H1 (cell line): ENCODE measurements around the gene TIGD6. TPM values are rescaled to one million over a fixed set of nuclear protein-coding genes. Genes with fewer than 3 reads are reported as not detected.

Experiments used
- GTF2F1 ChIP-seq: IDR thresholded peaks from 2 replicates; pipeline ENCODE4 v1.6.1; 2012; ENCODE audit warnings: low read depth, low read length, improper control_type of control experiment, borderline replicate concordance
- PHF8 ChIP-seq: fragments of 200-600 bp; sonication (generic); conservative IDR thresholded peaks from 2 replicates; pipeline ENCODE4 v1.7.1; 2012; ENCODE audit warnings: low read depth, mild to moderate bottlenecking, inconsistent platforms, low read length, moderate library complexity
- SP4 ChIP-seq: IDR thresholded peaks from 2 replicates; pipeline ENCODE4 v1.6.1; 2012; ENCODE audit warnings: low read length, inconsistent platforms
- polyA plus RNA-seq, 7 experiments: library from polyadenylated mRNA; depleted of rRNA in 3 of 7; stranded (reverse) in 5 of 7; unstranded in 2 of 7; fragments of >200 nt in 5 of 7; fragments of 200-250 nt in 2 of 7; gene quantifications; 1 replicate in 5 of 7; 2 replicates in 1 of 7; 4 replicates in 1 of 7; pipeline versions ENCODE4 v1.2.1 to v1.2.3, GENCODE V29; 2011 to 2013; ENCODE audit warnings: missing spikeins in 2 of 7, mixed read lengths in 2 of 7
- total RNA-seq: library from RNA; stranded (reverse); fragmentation: NEBNext Ultra II Directional; extraction: Animal tissue kit (Norgen Biotek cat#: 25700); gene quantifications from 2 replicates; pipeline ENCODE4 v1.2.1, GENCODE V29; 2021

TIGD6 gene
- total and polyA plus RNA-seq, 2 of the 8 experiments (the other 6 are each of a cell fraction or from before 2014, with no cell fraction given) = 1.3 to 2.4 TPM

DNA sequence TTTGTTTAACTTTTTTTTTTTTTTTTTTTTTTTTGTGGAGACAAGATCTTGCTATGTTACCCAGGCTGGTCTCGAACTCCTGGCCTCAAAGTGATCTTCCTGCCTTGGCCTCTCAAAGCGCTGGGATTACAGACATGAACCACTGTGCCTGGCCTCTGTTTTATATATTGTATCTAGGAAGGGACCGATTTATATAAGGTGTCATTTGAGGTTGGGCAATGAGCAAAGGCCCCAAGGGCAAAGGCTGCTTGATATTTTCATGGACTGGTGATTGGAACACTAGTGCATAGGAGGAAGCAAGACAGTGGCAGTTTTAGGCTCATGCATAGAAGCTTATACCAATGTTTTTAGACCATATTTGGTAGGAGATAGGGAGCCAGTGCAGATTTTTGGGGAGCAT lies 36.7 kb downstream of the TIGD6 start (continued):
- TF ChIP-seq PHF8 (no peak), SP4 (no peak), GTF2F1 (no peak)
- TF ChIP-seq, all 59 proteins: peak for 0
